ENCODE measurements around the gene PTPRD. TPM values are rescaled to one million over a fixed set of nuclear protein-coding genes. Genes with fewer than 3 reads are reported as not detected.

Gene PTPRD
- total and polyA plus RNA-seq, 2 experiments from 2014 or later: 11.5 to 58.0 TPM

DNA sequence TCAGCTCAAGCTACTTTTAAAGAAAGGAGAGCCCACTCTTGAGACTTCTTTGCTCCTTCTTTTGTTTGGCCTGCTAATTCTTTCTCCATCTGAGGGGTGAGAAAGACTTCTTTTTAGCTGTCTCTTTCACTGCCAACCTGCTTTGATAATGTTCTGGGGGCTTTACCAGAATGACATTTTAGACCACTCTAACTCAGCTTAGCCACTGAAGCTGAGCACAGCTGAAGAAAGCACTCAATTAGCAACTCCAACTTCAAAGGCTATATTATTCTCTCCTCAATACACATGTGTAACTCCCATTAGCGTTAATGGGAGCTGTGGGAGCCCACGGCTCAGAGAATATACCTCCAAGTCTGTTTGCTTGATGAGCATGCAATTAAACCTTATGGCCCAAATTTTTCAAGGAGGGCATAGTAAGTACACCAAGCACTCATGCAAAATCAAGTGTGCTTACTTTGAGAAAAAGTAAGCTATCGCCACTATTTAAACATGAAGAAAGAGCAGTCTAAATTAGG, 1997.8 kb downstream of the PTPRD start:
- Mint-ChIP-seq H3K4me1 (peaks cover 34% of the 10 kb centered on the region), H3K27ac (no peak overlapping the region), H3K9me3 (no peaks in the 10 kb centered on the region), H3K36me3 (ENCODE audit: low read depth) (no peaks in the 10 kb centered on the region), H3K4me3 (no peak overlapping the region), H3K27me3 (ENCODE audit: insufficient read depth, low read depth, poor library complexity) (peaks cover 2% of the 10 kb centered on the region)
- Histone ChIP-seq H3K4me1 (ENCODE audit: insufficient read depth) (peaks cover 43% of the 10 kb centered on the region), H3K4me2 (no peak overlapping the region), H3F3A (replicated peaks; ENCODE audit: low read depth) (no peaks in the 10 kb centered on the region), H2AFZ (no peak overlapping the region), H3K79me2 (replicated peaks; ENCODE audit: insufficient read depth) (no peaks in the 10 kb centered on the region), H3K9me2 (ENCODE audit: insufficient read depth) (no peaks in the 10 kb centered on the region; the same call in 1 of the 2 replicates), H3K27me3 (ENCODE audit: insufficient read depth) (no peaks in the 10 kb centered on the region), H4K20me1 (replicated peaks; ENCODE audit: insufficient read depth) (no peaks in the 10 kb centered on the region), H3K36me3 (ENCODE audit: insufficient read depth) (no peaks in the 10 kb centered on the region), H3K4me3 (no peak overlapping the region), H3K27ac (ENCODE audit: low read depth) (no peak overlapping the region)
- ATAC-seq (no peak), DNase-seq (ENCODE audit: low spot score) (no peak)
- TF ChIP-seq EZH2phosphoT487 (IDR thresholded peaks at IDR 0.05; ENCODE audit: unreplicated experiment) (no peak), NANOG (IDR thresholded peaks at IDR 0.05; ENCODE audit: borderline replicate concordance) (no peak), JUNB (IDR thresholded peaks at IDR 0.05; ENCODE audit: unreplicated experiment) (no peak), ZNF331 (CRISPR knock-in tag; IDR thresholded peaks at IDR 0.05; ENCODE audit: low read depth) (no peak), POLR2AphosphoS5 (IDR thresholded peaks at IDR 0.05; ENCODE audit: low read depth) (no peak), EZH2 (IDR thresholded peaks at IDR 0.05; ENCODE audit: low read depth, unreplicated experiment) (no peak), STAT1 (IDR thresholded peaks at IDR 0.05; ENCODE audit: unreplicated experiment) (no peak), CTCF (conservative IDR thresholded peaks at IDR 0.05; ENCODE audit: low read depth in 2 of 2) (no peak), CREB1 (CRISPR knock-in tag; IDR thresholded peaks at IDR 0.05; ENCODE audit: low read depth) (no peak), ZNF114 (CRISPR knock-in tag; IDR thresholded peaks at IDR 0.05) (no peak)
- TF ChIP-seq, protein P1, sequence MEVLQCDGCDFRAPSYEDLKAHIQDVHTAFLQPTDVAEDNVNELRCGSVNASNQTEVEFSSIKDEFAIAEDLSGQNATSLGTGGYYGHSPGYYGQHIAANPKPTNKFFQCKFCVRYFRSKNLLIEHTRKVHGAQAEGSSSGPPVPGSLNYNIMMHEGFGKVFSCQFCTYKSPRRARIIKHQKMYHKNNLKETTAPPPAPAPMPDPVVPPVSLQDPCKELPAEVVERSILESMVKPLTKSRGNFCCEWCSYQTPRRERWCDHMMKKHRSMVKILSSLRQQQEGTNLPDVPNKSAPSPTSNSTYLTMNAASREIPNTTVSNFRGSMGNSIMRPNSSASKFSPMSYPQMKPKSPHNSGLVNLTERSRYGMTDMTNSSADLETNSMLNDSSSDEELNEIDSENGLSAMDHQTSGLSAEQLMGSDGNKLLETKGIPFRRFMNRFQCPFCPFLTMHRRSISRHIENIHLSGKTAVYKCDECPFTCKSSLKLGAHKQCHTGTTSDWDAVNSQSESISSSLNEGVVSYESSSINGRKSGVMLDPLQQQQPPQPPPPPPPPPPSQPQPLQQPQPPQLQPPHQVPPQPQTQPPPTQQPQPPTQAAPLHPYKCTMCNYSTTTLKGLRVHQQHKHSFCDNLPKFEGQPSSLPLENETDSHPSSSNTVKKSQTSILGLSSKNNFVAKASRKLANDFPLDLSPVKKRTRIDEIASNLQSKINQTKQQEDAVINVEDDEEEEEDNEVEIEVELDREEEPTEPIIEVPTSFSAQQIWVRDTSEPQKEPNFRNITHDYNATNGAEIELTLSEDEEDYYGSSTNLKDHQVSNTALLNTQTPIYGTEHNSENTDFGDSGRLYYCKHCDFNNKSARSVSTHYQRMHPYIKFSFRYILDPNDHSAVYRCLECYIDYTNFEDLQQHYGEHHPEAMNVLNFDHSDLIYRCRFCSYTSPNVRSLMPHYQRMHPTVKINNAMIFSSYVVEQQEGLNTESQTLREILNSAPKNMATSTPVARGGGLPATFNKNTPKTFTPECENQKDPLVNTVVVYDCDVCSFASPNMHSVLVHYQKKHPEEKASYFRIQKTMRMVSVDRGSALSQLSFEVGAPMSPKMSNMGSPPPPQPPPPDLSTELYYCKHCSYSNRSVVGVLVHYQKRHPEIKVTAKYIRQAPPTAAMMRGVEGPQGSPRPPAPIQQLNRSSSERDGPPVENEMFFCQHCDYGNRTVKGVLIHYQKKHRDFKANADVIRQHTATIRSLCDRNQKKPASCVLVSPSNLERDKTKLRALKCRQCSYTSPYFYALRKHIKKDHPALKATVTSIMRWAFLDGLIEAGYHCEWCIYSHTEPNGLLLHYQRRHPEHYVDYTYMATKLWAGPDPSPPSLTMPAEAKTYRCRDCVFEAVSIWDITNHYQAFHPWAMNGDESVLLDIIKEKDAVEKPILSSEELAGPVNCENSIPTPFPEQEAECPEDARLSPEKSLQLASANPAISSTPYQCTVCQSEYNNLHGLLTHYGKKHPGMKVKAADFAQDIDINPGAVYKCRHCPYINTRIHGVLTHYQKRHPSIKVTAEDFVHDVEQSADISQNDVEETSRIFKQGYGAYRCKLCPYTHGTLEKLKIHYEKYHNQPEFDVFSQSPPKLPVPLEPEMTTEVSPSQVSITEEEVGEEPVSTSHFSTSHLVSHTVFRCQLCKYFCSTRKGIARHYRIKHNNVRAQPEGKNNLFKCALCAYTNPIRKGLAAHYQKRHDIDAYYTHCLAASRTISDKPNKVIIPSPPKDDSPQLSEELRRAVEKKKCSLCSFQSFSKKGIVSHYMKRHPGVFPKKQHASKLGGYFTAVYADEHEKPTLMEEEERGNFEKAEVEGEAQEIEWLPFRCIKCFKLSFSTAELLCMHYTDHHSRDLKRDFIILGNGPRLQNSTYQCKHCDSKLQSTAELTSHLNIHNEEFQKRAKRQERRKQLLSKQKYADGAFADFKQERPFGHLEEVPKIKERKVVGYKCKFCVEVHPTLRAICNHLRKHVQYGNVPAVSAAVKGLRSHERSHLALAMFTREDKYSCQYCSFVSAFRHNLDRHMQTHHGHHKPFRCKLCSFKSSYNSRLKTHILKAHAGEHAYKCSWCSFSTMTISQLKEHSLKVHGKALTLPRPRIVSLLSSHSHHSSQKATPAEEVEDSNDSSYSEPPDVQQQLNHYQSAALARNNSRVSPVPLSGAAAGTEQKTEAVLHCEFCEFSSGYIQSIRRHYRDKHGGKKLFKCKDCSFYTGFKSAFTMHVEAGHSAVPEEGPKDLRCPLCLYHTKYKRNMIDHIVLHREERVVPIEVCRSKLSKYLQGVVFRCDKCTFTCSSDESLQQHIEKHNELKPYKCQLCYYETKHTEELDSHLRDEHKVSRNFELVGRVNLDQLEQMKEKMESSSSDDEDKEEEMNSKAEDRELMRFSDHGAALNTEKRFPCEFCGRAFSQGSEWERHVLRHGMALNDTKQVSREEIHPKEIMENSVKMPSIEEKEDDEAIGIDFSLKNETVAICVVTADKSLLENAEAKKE (CRISPR knock-in tag; IDR thresholded peaks at IDR 0.05): no peak
- TF ChIP-seq, protein P2, sequence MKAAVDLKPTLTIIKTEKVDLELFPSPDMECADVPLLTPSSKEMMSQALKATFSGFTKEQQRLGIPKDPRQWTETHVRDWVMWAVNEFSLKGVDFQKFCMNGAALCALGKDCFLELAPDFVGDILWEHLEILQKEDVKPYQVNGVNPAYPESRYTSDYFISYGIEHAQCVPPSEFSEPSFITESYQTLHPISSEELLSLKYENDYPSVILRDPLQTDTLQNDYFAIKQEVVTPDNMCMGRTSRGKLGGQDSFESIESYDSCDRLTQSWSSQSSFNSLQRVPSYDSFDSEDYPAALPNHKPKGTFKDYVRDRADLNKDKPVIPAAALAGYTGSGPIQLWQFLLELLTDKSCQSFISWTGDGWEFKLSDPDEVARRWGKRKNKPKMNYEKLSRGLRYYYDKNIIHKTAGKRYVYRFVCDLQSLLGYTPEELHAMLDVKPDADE (IDR thresholded peaks at IDR 0.05): no peak
- TF ChIP-seq, protein P3, sequence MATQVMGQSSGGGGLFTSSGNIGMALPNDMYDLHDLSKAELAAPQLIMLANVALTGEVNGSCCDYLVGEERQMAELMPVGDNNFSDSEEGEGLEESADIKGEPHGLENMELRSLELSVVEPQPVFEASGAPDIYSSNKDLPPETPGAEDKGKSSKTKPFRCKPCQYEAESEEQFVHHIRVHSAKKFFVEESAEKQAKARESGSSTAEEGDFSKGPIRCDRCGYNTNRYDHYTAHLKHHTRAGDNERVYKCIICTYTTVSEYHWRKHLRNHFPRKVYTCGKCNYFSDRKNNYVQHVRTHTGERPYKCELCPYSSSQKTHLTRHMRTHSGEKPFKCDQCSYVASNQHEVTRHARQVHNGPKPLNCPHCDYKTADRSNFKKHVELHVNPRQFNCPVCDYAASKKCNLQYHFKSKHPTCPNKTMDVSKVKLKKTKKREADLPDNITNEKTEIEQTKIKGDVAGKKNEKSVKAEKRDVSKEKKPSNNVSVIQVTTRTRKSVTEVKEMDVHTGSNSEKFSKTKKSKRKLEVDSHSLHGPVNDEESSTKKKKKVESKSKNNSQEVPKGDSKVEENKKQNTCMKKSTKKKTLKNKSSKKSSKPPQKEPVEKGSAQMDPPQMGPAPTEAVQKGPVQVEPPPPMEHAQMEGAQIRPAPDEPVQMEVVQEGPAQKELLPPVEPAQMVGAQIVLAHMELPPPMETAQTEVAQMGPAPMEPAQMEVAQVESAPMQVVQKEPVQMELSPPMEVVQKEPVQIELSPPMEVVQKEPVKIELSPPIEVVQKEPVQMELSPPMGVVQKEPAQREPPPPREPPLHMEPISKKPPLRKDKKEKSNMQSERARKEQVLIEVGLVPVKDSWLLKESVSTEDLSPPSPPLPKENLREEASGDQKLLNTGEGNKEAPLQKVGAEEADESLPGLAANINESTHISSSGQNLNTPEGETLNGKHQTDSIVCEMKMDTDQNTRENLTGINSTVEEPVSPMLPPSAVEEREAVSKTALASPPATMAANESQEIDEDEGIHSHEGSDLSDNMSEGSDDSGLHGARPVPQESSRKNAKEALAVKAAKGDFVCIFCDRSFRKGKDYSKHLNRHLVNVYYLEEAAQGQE (IDR thresholded peaks at IDR 0.05; ENCODE audit: unreplicated experiment): no peak
